Keratinocyte (primary cell): ENCODE measurements around the gene KCTD2. TPM values are rescaled to one million over a fixed set of nuclear protein-coding genes. Genes with fewer than 3 reads are reported as not detected.

Experiments
- DNase-seq: peaks from one replicate; pipeline ENCODE4 v3.0.0-alpha.2; 2011; ENCODE audit warnings: low read depth, missing footprints, low spot score
- FAIRE-seq: peaks from 2 replicates; lab custom pipeline; 2011; peaks lifted over from hg19 to GRCh38; lab: Jason Lieb, UNC
- H2AFZ ChIP-seq: 2 replicates; pipeline ENCODE4 v1.6.0; 2012; ENCODE audit warnings: low read length, control low read depth, inconsistent platforms; ENCODE audit not compliant: control insufficient read depth
- H3K27ac ChIP-seq: 2 replicates; pipeline ENCODE4 v1.5.1; 2011; ENCODE audit warnings: low read length; ENCODE audit not compliant: control insufficient read depth, insufficient read depth
- H3K27me3 ChIP-seq: 3 replicates; pipeline ENCODE4 v1.6.0; 2011; ENCODE audit warnings: low read length; ENCODE audit not compliant: control insufficient read depth, insufficient read depth; ENCODE audit errors: extremely low read depth
- H3K36me3 ChIP-seq, 2 experiments: 2 replicates in 1 of 2; 3 replicates in 1 of 2; pipeline ENCODE4 v1.5.1; 2011; ENCODE audit warnings: low read length in 2 of 2, mild to moderate bottlenecking in 1 of 2; ENCODE audit not compliant: control insufficient read depth in 2 of 2, insufficient read depth in 2 of 2; ENCODE audit errors: extremely low read depth in 1 of 2
- H3K4me1 ChIP-seq: 3 replicates; pipeline ENCODE4 v1.5.1; 2011; ENCODE audit warnings: low read length; ENCODE audit not compliant: control insufficient read depth, insufficient read depth; ENCODE audit errors: extremely low read depth
- H3K4me2 ChIP-seq: 3 replicates; pipeline ENCODE4 v1.6.0; 2011; ENCODE audit warnings: low read depth, low read length; ENCODE audit not compliant: control insufficient read depth, insufficient read depth; ENCODE audit errors: extremely low read depth
- H3K4me3 ChIP-seq, 3 experiments: fragments of 200-600 bp in 1 of 3; sonication (generic) in 1 of 3; 2 replicates in 2 of 3; 3 replicates in 1 of 3; pipeline ENCODE4 v1.5.1; 2011 to 2016; ENCODE audit warnings: low read length in 3 of 3, mild to moderate bottlenecking in 3 of 3, control low read depth in 2 of 3, inconsistent platforms in 1 of 3, low read depth in 1 of 3, mixed read lengths in 1 of 3, mixed run types in 1 of 3, moderate library complexity in 1 of 3; ENCODE audit not compliant: control insufficient read depth in 2 of 3, insufficient read depth in 2 of 3; ENCODE audit errors: extremely low read depth in 1 of 3
- H3K79me2 ChIP-seq: 2 replicates; pipeline ENCODE4 v1.6.0; 2012; ENCODE audit warnings: low read length; ENCODE audit not compliant: control insufficient read depth, insufficient read depth
- H3K9ac ChIP-seq: 3 replicates; pipeline ENCODE4 v1.6.0; 2011; ENCODE audit warnings: low read length; ENCODE audit not compliant: control insufficient read depth, insufficient read depth; ENCODE audit errors: extremely low read depth
- H3K9me1 ChIP-seq: 3 replicates; pipeline ENCODE4 v1.6.0; 2011; ENCODE audit warnings: low read length; ENCODE audit not compliant: control insufficient read depth, insufficient read depth; ENCODE audit errors: extremely low read depth
- H3K9me3 ChIP-seq: 2 replicates; pipeline ENCODE4 v1.5.1; 2012; ENCODE audit warnings: low read depth, low read length; ENCODE audit not compliant: control insufficient read depth
- H4K20me1 ChIP-seq: 3 replicates; pipeline ENCODE4 v1.6.0; 2011; ENCODE audit warnings: low read length; ENCODE audit not compliant: control insufficient read depth, insufficient read depth; ENCODE audit errors: extremely low read depth
- CTCF ChIP-seq, 3 experiments: IDR thresholded peaks in 1 of 3; conservative IDR thresholded peaks in 1 of 3; optimal IDR thresholded peaks in 1 of 3; 2 replicates in 2 of 3; 3 replicates in 1 of 3; pipeline versions ENCODE3 to v1.5.1; 2011; ENCODE audit warnings: low read length in 3 of 3, mild to moderate bottlenecking in 3 of 3, moderate library complexity in 2 of 3, control low read depth in 1 of 3, inconsistent platforms in 1 of 3; ENCODE audit not compliant: insufficient read depth in 2 of 3; ENCODE audit errors: extremely low read depth in 1 of 3
- EZH2 ChIP-seq: IDR thresholded peaks from one replicate; pipeline ENCODE4 v1.6.1; 2012; ENCODE audit warnings: inconsistent platforms, mild to moderate bottlenecking, low read length, moderate library complexity
- dilution Hi-C: fragments of 300-500 bp; cut with MboI; formaldehyde crosslinking; loops from one replicate; pipeline ENCODE4 v1.7.0; 2020; ENCODE audit warnings: low sequenced_read_pairs; ENCODE audit not compliant: extremely low pct_ligation_motif_present
- polyA plus RNA-seq, 5 experiments: library from polyadenylated mRNA; depleted of rRNA in 3 of 5; stranded (reverse) in 3 of 5; stranded (forward) in 1 of 5; unstranded in 1 of 5; fragments of >200 nt; gene quantifications; 1 replicate in 1 of 5; 2 replicates in 3 of 5; 3 replicates in 1 of 5; pipeline versions ENCODE4 v1.2.1 to v1.2.3, GENCODE V29; 2011 to 2012; ENCODE audit warnings: missing spikeins in 2 of 5, low read depth in 1 of 5, low replicate concordance in 1 of 5

The KCTD2 gene
- polyA plus RNA-seq, 1 donor (not counting 4 experiments of a cell fraction or from before 2014, with no cell fraction given), result 20.7 TPM

GRCh38 chr17:75102385-75102821 lies 55.4 kb downstream of the KCTD2 start:
- H3K36me3 ChIP-seq, result peaks cover 2 to 6% of the 10 kb centered on the region in 2 experiments
- no peaks in the 10 kb centered on the region for H4K20me1 ChIP-seq
- H3K9me3 ChIP-seq, result no peaks in the 10 kb centered on the region
- no peaks in the 10 kb centered on the region for H3K9me1 ChIP-seq
- no peak for DNase-seq
- H3K27me3 ChIP-seq, result no peaks in the 10 kb centered on the region
- no peak overlapping the region for H3K27ac ChIP-seq
- no peaks in the 10 kb centered on the region for H3K4me1 ChIP-seq
- no peak overlapping the region for H3K4me2 ChIP-seq
- dilution Hi-C loops, result no loop called here
- no peaks in the 10 kb centered on the region for H3K79me2 ChIP-seq
- no peak overlapping the region for H3K4me3 ChIP-seq
- TF ChIP-seq CTCF (optimal IDR thresholded peaks at IDR 0.05 in 1 of 3, IDR thresholded peaks at IDR 0.05 in 1 of 3, conservative IDR thresholded peaks at IDR 0.05 in 1 of 3; ENCODE audit: extremely low read depth in 1 of 3, insufficient read depth in 2 of 3, low read length in 3 of 3), result no peak
- no peak for TF ChIP-seq EZH2
- FAIRE-seq, result no peak
- no peak overlapping the region for H3K9ac ChIP-seq
- H2AFZ ChIP-seq, result no peak overlapping the region

GRCh38 chr17:75103601-75104554 lies 56.9 kb downstream of the KCTD2 start:
- Histone ChIP-seq H3K9me3 (no peaks in the 10 kb centered on the region), H3K4me2 (no peak overlapping the region), H3K4me3 (no peak overlapping the region), H2AFZ (no peak overlapping the region), H3K27ac (no peak overlapping the region), H4K20me1 (no peaks in the 10 kb centered on the region), H3K36me3 (peaks cover 2 to 6% of the 10 kb centered on the region in 2 experiments), H3K9me1 (no peaks in the 10 kb centered on the region), H3K79me2 (no peaks in the 10 kb centered on the region), H3K4me1 (no peaks in the 10 kb centered on the region), H3K9ac (no peak overlapping the region), H3K27me3 (no peaks in the 10 kb centered on the region)
- FAIRE-seq (no peak), DNase-seq (no peak)
- TF ChIP-seq CTCF (optimal IDR thresholded peaks at IDR 0.05 in 1 of 3, IDR thresholded peaks at IDR 0.05 in 1 of 3, conservative IDR thresholded peaks at IDR 0.05 in 1 of 3; ENCODE audit: extremely low read depth in 1 of 3, insufficient read depth in 2 of 3, low read length in 3 of 3) (no peak), EZH2 (no peak)
- dilution Hi-C loops, result no loop called here
